ENCODE data around the gene PID1.
"Not testable (repeated sequence)": the region's sequence is repeated elsewhere in the genome, so short reads cannot be mapped to it uniquely, and the experiment has no call there.

PID1 gene

GRCh38 chr2:229193281-229193680 is 77.8 kb downstream of the PID1 start:
- H3K4me3 ChIP-seq, result no peak overlapping the region
- no peak for DNase-seq
- TF ChIP-seq CTCF (IDR thresholded peaks at IDR 0.05), result no peak
- H3K27ac ChIP-seq, result no peak overlapping the region
- H3K27me3 ChIP-seq, result no peaks in the 10 kb centered on the region
- H3K36me3 ChIP-seq, result no peaks in the 10 kb centered on the region
- H3K4me1 ChIP-seq, result no peaks in the 10 kb centered on the region
- no peaks in the 10 kb centered on the region for H3K9me3 ChIP-seq
- intact Hi-C loops (cut with DNase I; ENCODE audit: low total_unique reads), result no loop called here

- Histone ChIP-seq H3K4me3 (no peak overlapping the region), H3K27me3 (no peaks in the 10 kb centered on the region), H3K27ac (no peak overlapping the region), H3K4me1 (no peaks in the 10 kb centered on the region), H3K9me3 (peaks cover 0 to 13% (median 10%) of the 10 kb centered on the region in 3 donors), H3K36me3 (no peaks in the 10 kb centered on the region)
- no peak for DNase-seq
- intact Hi-C loops (cut with DNase I; ENCODE audit: low total_unique reads), result no loop called here
- TF ChIP-seq CTCF (IDR thresholded peaks at IDR 0.05), result no peak
These were observed 79.7 kb downstream of the PID1 start for GRCh38 chr2:229191413-229191812.

- H3K36me3 ChIP-seq; intact Hi-C loops (cut with DNase I; ENCODE audit: low total_unique reads); H3K27ac ChIP-seq; H3K4me1 ChIP-seq; DNase-seq; H3K4me3 ChIP-seq; H3K27me3 ChIP-seq: not testable (repeated sequence)
- H3K9me3 ChIP-seq, result peaks cover 0 to 20% (median 10%) of the 10 kb centered on the region in 3 donors
These were observed 84.0 kb downstream of the PID1 start for GRCh38 chr2:229187123-229187522.

GRCh38 chr2:229181641-229182040 is 89.4 kb downstream of the PID1 start:
- TF ChIP-seq CTCF (IDR thresholded peaks at IDR 0.05), result no peak
- no peak overlapping the region for H3K4me3 ChIP-seq
- H3K27ac ChIP-seq, result no peak overlapping the region
- intact Hi-C loops (cut with DNase I; ENCODE audit: low total_unique reads), result no loop called here
- DNase-seq, result no peak
- H3K36me3 ChIP-seq, result no peaks in the 10 kb centered on the region
- H3K4me1 ChIP-seq, result peaks cover 0 to 19% (median 1%) of the 10 kb centered on the region in 4 donors
- no peaks in the 10 kb centered on the region for H3K27me3 ChIP-seq
- peaks cover 0 to 9% (median 2%) of the 10 kb centered on the region in 3 donors for H3K9me3 ChIP-seq

- Histone ChIP-seq H3K4me3 (no peak overlapping the region), H3K36me3 (no peaks in the 10 kb centered on the region), H3K27me3 (no peaks in the 10 kb centered on the region), H3K27ac (no peak overlapping the region), H3K4me1 (peaks cover 0 to 19% (median 1%) of the 10 kb centered on the region in 4 donors), H3K9me3 (no peaks in the 10 kb centered on the region)
- no peak for TF ChIP-seq CTCF (IDR thresholded peaks at IDR 0.05)
- no peak for DNase-seq
- intact Hi-C loops (cut with DNase I; ENCODE audit: low total_unique reads), result no loop called here
These were observed 90.4 kb downstream of the PID1 start for GRCh38 chr2:229180658-229181057.

- peaks cover 0 to 19% (median 1%) of the 10 kb centered on the region in 4 donors for H3K4me1 ChIP-seq
- no peak for TF ChIP-seq CTCF (IDR thresholded peaks at IDR 0.05)
- no peaks in the 10 kb centered on the region for H3K36me3 ChIP-seq
- no peaks in the 10 kb centered on the region for H3K9me3 ChIP-seq
- no peak overlapping the region for H3K4me3 ChIP-seq
- H3K27me3 ChIP-seq, result no peaks in the 10 kb centered on the region
- intact Hi-C loops (cut with DNase I; ENCODE audit: low total_unique reads), result no loop called here
- H3K27ac ChIP-seq, result peak overlapping the region in 1 of 2 donors; percentile 46
- no peak for DNase-seq
These were observed 91.5 kb downstream of the PID1 start for GRCh38 chr2:229179628-229180027.

Measured in tibial artery (tissue), 4 donors.